ENCODE results near the gene DRD2. TPM values are rescaled to one million over a fixed set of nuclear protein-coding genes. Genes with fewer than 3 reads are reported as not detected.
A peak's percentile ranks its signal among the peaks of the same experiment; 100 is the strongest.
"Not testable (repeated sequence)": the region's sequence is repeated elsewhere in the genome, so short reads cannot be mapped to it uniquely, and the experiment has no call there.

DRD2 gene
- polyA plus RNA-seq (2013, experiment 1 of 2; ENCODE audit: insufficient read length): not detected
- not detected for polyA plus RNA-seq (2013, experiment 2 of 2; ENCODE audit: insufficient read length)

DNA sequence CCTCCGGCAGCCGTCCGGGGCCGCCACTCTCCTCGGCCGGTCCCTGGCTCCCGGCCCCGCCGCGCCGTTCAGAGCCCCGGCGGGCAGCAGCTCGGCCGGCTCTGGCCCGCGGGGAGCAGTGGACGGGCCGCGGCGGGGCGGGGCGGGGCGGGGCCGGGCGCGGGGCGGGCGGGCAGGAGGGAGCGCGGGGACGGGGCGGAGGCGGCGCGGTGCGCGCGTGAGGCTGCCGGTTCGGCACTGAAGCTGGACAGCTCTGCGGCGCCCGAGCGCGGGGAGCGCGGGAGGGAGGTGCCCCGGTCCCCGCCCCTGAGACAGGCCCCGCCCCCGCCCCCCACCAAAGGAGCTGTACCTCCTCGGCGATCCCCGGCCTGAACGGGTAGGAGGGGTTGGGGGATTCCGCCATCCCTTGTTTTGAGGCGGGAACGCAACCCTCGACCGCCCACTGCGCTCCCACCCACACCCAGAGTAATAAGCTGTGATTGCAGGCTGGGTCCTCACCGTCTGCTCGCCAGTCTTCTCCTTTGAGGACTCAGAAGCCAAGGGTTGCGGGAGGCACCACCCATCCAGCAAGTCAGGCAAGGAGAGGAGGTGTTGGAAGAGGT lies at the start of gene DRD2:
DRD2 (minus strand) TSS at position 239 of the 602 bp plus-strand sequence. CDS start 50,747 bp downstream, outside the sequence.
- DNase-seq: no peak

DNA sequence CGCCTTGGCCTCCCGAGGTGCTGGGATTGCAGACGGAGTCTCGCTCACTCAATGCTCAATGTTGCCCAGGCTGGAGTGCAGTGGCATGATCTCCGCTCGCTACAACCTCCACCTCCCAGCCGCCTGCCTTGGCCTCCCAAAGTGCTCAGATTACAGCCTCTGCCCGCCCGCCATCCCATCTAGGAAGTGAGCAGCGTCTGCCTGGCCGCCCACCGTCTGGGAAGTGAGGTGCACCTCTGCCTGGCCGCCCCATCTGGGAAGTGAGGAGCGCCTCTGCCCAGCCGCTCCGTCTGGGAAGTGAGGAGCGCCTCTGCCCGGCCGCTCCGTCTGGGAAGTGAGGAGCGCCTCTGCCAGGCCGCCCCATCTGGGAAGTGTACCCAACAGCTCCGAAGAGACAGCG lies 48.7 kb upstream of the DRD2 start:
- DNase-seq: not testable (repeated sequence)

DNA sequence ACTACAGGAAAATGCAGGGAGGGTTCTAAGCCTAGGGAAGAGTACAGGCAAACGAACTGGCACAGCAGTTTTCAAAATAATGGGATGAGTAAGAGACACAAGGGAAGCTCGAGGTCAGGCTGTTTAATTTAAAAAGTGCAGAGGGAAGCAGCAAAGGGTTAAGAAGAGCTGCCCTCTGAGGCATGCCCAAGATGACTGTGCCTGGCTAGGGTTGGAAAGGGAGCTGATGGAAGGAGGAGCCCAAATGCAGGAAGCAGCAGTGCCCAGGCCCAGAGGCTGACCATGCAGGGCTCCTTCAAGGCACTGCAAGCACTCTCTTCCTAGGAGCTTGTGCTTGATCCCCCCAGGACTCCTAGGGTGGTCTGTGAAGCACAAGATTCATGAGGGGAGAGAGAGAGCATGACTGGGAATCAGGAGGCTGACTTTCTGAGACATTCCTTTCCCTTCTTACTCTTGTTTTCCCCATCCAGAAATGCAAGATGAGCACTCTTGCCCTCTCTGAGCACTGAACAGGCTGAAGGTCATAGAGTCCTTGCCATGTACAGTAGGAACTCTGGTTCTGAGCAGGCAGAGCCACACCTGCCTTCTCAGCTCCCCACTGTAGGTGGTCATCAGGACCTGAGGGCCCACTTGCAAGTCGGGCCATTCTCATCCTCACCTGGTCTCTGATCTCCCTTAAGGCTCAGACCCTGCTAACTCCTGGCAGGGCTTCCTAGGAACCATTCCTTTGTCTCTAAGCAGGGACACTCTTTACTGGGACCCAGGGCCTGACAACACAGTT lies 46.7 kb upstream of the DRD2 start:
- DNase-seq: no peak

DNA sequence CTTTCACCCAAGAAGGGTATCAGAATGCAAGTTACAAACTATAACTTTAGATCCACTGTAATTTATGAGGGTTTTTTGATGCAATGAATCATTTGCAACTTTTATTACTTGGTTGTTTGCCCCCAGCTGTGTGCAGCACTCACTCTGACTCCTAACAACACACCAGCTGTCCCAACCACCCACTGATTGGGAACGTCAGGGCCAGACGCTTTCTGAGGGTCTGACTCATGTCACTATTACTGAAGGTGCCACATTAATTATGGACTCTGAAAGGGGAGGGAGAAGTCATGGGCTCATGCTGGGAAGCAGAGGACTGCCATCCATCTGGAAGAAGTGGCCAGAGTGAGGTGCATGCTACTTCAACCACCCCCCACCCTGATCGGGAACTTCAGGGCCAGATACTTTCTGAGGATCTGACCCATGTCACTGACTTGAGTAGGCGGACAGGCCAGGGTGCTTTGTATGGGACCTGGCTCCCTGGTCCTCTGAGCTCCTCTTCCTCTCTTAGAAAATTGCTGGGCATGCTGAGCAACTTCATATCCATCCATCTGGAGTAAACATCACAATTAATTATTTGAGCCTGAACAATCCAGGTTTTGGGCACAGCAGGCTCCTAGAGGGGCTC lies 44.9 kb upstream of the DRD2 start:
- DNase-seq: peak; percentile 22

DNA sequence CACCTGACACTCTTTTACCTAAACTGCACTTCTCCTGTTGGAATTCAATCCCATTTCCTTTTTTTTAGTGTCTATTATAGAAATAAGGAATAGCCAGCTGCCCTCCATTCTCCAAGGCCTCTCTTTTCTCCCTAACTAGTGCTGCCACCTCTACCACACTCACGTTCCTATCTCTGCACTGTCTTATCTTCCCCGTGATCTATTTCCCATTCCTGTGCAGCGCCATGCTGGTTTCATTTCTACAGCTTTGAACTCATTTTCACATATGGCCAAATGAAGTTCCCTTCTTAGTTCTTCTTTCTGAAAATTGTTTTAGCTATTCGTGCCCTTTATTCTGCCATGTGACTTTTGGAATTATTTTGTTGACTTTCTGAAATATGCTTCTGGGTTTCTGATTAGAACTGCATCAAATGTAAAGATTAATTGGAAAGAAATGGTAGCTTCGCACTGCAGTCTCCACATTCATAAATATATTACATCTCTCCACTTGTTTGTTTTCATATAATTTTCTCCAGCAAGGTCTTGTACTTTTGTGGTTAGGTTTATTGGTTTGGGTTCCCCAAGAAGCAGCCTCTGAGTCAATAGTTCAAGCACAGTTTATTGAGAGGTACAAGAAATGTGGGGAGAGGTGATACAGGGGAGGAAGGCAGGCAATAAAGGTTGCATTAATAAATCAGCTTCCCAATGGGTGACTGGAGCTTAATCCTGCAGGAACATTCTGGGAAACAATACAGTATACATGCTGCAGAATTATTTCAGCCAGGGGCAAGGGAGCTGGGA lies 43.7 kb upstream of the DRD2 start:
- no peak for DNase-seq

DNA sequence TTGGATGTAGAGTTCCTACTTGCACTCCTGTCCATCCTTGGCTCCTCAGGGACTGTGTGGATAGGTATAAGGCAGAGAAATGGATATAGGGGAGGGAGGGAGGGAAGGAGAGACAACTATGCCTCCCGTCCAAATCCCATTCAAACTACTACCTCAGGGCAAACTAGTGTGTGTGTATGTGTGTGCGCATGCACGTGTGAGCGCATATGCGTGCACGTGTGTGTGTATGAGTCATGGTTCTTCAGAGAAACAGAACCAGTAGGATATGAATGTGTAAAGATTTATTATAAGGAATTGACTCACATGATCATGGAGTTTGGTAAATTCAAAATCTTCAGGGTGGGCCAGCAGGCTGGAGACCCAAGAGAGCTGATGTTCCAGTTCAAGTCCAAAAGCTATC lies 42.2 kb upstream of the DRD2 start:
- no peak for DNase-seq

DNA sequence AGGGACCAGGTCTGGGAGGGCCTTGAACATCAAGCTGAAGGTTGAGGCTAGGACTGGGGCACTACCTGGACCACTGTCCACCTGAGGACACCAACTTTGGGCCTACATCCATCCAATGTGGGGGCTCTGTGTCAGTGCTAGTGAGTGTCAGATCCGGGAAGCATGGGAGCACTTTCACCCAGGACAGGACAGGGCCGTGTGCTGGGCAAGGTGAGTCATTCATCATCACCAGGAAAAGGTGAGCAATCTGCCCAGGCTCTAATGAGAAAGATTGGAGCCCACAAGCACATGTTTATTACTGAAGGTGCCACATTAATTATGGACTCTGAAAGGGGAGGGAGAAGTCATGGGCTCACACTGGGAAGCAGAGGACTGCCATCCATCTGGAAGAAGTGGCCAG lies 39.7 kb upstream of the DRD2 start:
- DNase-seq: no peak

DNA sequence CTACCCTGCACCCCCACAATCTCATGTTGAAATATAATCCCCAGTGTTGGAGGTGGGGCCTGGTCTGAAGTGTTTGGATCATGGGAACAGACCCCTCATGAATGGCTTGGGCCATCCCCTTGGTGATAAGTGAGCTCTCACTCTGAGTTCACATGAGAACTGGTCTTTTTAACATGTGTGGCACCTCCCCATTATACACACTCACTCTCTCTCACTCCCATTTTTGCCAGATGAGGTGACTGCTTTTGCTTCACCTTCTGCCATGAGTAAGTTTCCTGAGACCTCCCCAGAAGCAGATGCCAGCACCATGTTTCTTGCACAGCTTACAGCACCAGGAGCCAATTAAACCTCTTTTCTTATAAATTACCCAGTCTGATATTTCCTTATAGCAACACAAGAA lies 32.1 kb upstream of the DRD2 start:
- DNase-seq: no peak

DNA sequence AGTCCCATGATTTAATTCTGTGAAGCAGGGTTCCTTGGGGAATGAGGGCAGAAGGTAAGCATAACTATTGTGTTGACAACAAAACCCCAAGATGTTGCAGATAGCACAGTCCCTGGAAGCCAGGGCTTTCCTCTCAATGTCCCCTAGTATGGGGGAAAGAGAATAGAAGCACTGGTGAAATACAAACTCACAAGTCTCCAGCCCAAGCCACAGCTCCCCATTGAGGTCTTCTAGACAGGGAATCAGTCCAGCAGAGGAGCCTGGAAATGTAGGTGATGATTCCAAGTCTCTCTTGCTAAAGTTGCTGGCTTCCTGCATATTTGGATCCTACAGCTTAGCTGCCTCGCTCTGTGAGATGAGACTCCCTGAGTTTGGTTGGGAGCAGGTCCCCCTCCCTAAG lies 31.7 kb upstream of the DRD2 start:
- DNase-seq: no peak

DNA sequence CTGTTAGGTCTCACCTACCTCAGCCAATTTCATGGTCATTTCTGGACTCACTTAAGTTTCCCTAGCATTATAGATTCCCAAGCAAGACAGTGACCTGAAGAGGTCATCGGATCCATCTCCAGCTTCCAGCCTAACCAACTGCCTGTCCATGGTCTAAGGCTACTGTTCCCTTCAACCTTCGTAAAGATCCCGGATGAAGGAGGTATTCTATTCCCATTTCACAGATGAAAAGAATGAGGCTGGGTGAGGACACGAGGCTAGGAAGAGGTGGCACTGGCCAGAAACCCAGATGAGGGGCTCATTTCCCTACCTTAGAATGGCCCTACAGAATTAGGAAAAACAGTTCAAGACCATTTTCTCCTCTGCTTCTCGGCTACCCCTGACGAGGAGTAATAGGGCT lies 31.3 kb upstream of the DRD2 start:
- DNase-seq: no peak

DNA sequence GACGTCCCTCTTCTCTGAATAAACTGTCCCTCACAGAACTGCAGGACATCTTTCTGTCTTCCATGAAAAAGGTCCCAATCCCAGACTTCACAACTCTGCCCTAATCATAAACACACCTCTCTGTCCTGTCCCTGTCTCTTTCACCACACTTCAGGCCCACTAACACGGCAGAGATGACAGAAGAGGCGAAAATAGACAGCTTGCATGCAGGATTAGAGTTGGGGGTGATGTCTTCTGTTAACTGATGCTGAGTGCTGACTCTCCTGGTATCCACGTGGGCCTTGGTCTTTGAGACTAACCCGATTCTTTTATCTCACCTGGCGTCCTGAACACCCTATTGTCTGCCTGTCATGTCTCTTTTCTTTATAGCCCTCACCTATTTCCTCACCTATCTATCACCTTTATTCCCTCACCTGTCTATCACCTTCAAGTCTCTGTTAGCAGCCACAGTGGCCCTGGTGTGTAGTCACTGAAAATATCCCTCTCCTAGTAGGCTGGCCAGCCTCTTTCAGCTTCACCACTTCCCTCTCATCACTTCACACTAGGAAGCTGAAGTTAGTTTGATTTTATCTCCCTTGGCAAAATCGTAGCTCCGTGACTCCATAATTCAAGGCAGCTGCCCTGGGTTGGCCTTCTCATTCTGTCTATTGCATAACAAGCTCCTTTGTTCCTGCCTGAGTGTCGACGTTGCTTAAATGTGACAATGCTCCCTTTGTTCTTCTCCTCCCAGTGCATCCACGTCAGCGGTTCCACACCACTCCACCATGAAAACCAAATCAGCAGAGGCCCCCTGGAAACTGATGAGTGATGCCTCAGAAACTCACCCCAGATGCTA lies 30.6 kb upstream of the DRD2 start:
- peak; percentile 13 for DNase-seq

DNA sequence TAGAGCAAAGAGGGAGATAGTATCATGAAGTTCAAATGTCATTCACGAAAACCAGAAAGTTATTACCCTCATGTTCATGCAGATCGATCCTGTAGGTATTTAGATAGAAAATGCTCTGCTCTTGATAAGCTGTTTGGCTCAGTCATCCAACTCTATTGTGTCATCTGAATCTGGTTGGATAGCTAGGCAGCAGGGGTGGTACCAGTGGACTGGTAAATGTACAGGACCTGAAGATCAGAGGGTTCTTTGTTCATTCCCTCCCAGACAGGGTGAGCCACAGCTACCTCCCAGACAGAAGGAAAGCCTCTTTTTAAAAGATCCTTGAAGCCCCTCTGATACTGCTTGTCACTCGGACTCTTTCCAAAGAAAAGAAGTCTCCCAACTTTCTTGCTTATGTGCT lies 29.8 kb upstream of the DRD2 start:
- DNase-seq: no peak

DNA sequence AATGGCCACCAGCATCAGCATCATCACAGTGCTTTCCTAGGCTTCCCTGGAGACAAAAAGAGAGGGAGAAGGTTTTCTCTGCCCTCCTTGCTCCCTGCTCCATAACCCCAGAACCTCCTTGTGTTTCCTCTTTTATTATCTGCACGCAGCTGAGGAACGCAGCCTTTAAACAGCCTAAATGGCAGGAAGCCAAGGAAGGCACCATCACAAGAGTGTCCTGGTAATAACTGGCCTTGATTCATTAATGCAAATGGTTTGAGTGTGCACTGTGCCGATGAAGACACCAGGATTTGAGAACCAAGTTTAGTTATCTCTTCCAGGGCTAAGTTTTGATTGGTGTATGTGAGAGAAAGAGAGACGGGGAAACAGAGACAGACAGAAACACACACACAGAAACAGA lies 29.4 kb upstream of the DRD2 start:
- DNase-seq: no peak

DNA sequence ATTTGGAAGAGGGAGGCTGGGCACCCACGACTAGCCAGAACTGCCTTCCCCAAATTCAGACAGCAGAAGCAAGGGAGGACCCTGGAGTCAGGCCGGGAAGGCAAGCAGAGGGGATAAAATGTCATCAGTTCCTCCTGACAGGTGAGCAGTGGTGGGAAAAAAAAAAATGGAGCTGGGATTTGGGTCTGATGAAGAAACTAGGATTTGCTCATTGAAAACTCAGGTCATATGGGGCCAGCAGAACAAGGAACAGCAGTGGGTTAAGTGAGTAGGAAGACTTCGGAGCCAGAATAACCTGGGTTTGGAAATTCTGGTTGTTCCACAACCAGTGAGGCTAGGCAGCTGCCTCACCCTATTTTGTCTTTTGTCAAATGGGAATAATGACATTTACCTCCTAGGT lies 28.9 kb upstream of the DRD2 start:
- no peak for DNase-seq

DNA sequence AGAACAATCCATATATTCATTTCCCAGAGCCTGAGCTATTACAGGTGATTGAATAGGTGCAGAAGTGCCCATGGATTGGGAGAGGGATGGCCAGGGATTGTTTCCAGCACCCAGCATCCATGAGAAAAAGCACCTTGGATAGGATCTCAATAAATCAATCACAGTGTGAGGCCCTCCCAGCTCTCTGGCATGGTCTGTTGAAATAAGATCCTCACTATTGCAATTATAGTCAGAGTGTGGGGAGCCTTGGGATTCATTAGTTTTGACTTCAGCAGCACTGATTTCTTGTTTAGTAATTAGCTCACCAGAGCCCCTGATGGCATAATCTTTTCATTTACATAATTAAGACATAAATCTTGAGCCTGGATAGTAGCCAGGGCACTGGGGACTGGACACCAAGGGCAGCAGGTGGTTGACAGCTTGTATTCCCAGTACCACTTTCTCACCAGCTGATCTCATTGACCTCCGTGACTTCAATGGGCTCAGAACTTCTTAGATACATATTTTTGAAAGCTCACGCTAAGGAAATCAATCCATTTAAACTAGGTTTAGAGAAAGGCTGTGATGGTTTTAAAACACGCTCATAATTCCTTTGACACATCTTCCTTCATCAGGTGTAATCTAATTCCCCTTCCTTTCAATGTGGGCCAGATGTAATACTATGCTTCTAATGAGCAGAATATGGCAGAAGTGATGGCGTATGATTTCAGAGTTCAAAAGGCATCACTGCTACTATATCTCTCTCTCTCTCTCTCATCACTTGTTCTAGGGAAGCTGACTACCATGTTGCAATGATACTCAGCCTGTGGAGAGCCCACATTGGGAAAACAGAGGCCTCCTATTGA lies 22.1 kb upstream of the DRD2 start:
- no peak for DNase-seq

DNA sequence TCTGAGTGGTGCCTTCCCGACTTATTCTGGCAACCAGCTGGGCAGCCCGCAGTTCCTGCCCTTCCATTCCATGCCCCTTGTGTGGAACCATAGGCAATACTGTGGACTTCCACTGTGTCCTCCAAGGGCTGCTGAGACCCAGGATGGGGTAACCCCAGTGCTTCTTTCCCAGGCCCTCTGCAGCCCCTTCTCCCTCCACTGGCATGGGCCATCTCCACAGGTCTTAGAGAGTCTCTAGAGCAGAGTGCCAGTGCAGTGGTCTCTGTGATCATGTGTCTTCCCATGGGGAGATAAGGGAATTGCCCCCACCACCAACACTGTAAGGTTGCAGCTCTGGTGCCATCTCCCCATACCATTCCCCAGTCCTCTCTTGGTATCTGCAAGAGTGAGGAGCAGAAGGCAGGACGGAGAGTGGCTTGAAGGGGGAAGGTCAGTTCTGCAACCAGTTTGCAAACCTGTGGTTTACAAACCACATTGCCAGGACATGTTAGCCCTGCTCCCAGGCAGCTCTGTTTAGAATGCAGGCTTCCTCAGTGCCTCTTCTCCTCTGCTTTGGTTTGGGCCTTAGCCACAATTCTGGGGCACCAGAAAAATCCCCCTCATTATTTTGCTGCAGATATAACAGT lies 20.9 kb upstream of the DRD2 start:
- no peak for DNase-seq

DNA sequence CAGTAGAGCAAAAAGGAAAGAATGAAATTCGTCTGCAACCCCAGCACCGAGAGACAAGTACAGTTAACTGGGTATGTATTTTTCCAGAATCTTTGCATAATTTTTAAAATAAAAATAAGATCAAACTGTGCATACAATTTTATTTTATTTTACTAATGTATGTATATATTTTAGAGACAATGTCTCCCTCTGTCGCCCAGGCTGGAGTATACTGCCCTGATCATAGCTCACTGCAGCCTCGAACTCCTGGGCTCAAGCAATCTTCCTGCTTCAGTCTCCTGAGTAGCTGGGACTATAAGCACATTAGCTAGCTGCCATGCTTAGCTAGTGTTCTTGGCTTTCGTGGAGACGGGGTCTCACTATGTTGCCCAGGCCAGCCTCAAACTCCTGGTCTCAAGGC lies 18.8 kb upstream of the DRD2 start:
- DNase-seq: no peak

DNA sequence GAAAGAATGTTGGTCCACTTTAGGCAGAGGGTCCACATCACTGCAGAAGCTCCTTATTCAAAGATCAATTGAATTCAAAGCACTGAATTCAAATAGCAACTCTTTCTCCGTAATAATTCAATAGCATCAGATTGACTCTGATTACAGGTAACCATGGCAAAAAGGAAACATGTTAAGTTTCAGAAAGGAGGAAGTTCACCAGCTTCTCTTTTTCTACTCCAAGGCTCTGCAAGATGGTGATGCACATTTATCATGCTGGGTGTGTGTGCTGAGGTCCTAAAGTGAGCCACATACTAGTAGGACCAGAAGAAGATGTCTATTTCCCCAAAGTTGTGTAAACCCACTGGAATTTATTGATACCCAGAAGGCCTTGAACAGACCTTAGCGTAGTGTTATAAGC lies 18.0 kb upstream of the DRD2 start:
- DNase-seq: no peak

DNA sequence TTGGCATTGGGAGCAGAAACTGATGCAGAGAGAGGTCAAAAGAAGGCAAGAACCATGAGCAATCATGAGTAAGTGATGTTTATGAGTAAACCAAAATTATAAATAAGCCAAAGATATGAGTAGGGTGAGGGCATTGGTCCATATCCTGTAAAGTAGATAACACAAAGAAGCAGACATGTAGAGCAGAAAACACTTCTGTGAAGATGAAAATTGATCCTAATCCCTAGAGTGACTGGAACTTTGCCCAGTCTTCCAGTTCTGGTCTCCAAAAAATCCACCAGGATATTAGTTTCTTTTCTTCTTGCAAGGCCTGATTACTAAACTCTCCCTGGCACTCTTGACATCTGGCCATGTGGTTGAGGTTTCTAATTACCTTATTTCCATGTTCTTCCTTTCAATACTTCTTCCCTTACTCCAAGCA lies 13.7 kb upstream of the DRD2 start:
- DNase-seq: no peak

DNA sequence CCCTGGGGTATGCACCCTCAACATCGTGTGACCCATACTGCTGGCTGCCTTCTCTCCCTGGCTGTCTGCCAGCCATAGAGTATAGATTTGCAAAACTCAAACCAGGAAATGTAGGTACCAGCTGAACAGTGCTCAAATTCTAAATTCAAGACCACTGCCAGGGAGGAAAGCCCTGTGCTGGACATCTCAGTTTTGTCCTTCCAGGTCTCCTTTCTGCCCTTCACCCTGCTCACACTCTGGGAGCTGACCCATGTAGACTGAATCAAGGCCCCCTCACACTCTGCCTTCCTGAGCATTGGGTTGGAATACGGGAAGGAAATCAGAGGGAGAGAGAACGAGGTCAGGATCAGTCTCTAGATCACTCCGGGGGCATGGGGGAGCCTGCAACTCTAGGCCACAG lies 12.4 kb upstream of the DRD2 start:
- no peak for DNase-seq

DNA sequence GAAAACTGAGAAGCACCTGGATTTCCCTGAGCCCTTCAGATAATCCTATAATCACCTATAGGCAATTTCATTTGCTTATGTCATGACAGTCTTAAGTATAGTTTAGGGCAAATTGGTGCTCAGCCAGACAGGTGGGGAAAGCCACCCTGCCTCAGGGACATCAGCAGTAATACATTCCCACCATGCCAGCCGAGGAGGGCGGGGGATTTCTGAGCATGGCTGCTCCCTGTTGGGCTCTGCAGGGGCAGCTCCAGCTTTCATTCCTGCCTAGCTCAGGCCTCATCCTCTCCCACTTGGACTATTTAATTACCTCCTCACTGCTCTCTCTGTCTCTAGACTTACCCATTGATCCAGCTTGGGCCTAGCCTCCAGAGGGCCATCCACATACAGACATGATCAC lies 9.0 kb upstream of the DRD2 start:
- no peak for DNase-seq

All from fibroblast of skin of scalp (primary cell).